Measurements from ENCODE around the gene FEM1B.

The FEM1B gene

GRCh38 chr15:68326711-68327354 lies 49.3 kb downstream of the FEM1B start:
- no peak for DNase-seq (ENCODE audit: low read depth in 2 of 2)

DNA sequence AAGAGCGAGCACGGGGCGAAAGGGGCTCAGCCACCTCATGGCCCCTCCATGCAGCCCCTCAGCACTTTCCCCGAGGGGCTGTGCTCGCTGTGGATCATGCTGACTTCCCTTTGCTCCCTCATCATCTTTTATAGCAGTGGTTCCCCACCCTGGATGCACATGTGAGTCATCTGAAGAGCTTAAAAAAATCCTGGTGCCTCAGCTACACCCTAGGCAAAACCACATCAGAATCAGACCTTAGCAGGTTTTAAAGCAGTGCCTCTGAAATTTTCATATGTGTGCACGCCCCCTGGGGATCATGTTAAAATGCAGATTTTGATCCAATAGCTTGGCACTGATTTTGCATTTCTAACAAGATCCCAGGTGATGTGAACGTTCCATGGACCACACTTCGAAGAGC lies 50.9 kb downstream of the FEM1B start:
- DNase-seq (ENCODE audit: low read depth in 2 of 2): no peak

GRCh38 chr15:68328964-68329363 lies 51.4 kb downstream of the FEM1B start:
- DNase-seq (ENCODE audit: low read depth in 2 of 2): no peak

GRCh38 chr15:68330416-68330815 lies 52.9 kb downstream of the FEM1B start:
- DNase-seq (ENCODE audit: low read depth in 2 of 2): no peak

DNA sequence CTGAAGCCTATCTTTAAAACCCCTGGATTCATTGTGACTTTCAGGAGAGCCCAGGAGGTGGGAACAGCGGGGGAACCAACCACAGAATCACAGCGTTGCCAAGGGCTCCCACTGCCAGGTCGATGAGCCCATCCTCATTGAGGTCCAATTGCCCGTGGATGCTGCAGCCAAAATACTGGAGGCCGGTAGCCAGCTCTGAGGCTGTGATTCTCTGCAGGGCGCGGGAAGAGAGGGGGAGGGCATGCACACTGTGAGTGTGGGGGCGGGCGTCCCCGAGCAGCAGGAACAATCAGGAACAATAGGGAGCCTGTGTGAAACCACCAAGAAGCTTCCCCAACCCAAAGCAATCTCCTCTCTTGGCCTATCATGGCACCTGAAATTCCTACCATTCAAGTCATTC lies 53.4 kb downstream of the FEM1B start:
- DNase-seq (ENCODE audit: low read depth in 2 of 2): no peak

- no peak for DNase-seq (ENCODE audit: low read depth in 2 of 2)
These were observed 54.7 kb downstream of the FEM1B start for GRCh38 chr15:68332266-68332665.

GRCh38 chr15:68333775-68334470 lies 56.4 kb downstream of the FEM1B start:
- DNase-seq (ENCODE audit: low read depth in 2 of 2): no peak

DNA sequence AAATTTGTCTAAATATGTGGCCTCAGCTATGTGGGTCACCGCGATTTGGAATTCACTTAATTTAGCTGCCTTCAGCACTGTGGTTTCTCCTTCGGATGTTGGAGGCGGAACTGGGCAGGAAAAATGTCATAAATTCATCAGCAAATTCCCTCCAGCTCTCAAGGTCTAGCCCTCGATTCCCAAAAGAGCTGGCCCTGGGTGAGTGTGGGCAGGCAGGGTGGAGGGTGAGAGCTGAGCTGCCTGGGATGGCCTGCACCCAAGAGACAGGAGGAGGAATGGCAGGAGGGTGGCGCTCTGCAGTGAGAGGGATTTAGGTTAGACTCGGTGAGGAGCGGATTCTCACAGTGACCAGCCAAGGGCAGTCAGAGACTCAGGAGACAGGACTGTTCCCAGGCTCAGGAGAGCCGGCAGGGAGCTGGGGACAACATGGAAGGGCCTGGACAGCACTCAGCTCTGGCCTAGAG lies 57.1 kb downstream of the FEM1B start:
- DNase-seq (ENCODE audit: low read depth in 2 of 2): no peak

DNA sequence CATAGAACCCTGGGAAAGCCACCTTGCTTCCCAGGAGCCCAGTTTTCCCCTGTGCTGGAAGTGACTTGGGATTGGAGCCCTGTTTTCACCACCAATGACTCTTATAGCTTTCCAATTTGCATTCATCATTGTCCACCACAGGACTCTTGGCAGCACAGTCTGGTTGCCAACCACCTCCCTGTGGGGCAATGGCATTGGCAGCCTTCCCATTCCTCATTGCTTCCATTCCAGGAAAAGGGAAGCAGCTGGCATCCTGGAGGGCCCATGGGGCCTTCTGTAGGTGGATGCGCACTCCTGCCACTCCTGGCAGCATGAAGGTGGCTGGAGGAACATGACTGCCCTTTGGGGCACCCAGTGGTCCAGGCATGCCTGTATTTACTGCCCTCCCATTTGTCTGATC lies 57.7 kb downstream of the FEM1B start:
- DNase-seq (ENCODE audit: low read depth in 2 of 2): no peak

GRCh38 chr15:68335655-68336054 lies 58.1 kb downstream of the FEM1B start:
- no peak for DNase-seq (ENCODE audit: low read depth in 2 of 2)

DNA sequence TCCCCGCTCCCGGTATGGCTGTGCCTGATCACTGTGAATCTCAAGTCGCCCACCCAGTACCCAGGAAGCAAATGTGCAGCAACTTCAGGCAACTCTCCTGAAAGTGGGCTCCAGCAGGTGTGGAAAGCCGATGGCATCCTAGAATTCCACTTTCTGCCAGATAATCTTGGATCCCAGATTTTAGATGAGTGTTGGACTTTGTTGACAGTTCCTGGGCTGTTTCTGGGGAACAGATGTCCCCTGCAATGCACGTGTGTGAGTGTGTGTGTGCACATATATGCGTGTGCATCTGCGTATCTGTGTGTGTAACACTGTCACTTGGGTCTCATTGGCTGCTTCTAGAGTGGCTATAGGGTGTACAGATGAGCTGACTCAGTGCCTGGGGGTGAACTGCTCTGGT lies 59.0 kb downstream of the FEM1B start:
- no peak for DNase-seq (ENCODE audit: low read depth in 2 of 2)

- no peak for DNase-seq (ENCODE audit: low read depth in 2 of 2)
These were observed 60.3 kb downstream of the FEM1B start for GRCh38 chr15:68337826-68338225.

- no peak for DNase-seq (ENCODE audit: low read depth in 2 of 2)
These were observed 61.9 kb downstream of the FEM1B start for GRCh38 chr15:68339481-68339880.

DNA sequence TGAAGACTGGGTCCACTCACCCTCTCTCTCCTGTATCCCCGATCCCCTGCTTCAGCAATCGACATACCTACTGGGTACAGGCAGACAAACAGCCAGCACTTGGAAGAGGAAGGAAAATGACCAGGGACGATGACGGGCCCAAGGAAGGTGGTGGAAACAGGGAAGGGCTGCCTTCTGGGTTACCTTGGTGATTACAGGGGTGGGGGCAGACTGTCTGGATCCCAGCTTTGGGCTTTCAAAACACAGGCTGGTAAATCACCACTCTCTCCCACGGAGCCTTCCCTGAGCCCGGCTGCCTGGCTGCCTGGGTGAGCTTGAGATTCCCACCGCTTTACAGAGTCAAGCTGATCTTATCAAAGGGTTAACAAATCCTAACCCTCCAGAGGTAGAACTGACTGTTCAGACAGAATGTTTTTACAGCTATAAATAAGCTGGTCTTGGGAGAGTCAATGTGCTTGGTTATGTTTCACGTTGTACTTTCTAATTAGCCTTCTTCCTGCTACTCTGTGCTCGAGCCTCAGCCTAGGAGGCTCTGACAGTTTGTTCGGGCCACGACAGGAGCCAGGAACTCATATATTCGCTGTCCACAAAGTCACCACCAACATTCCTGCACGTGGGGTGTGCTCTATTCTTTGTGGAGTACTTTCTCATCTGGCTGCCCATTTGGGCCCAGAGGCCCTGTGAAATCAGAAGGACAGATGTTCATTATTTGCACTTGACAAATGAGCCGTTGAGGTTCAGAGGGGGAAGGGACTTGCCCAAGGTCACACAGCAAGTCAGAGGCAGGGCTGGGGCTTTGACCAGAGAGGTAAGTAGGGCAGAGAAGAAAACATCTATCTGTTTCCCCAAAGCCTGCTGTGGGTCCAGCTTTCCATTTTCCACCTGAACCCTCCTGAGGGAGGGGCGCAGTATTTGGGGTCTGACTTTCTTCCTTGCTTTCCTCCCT lies 63.5 kb downstream of the FEM1B start:
- no peak for DNase-seq (ENCODE audit: low read depth in 2 of 2)

DNA sequence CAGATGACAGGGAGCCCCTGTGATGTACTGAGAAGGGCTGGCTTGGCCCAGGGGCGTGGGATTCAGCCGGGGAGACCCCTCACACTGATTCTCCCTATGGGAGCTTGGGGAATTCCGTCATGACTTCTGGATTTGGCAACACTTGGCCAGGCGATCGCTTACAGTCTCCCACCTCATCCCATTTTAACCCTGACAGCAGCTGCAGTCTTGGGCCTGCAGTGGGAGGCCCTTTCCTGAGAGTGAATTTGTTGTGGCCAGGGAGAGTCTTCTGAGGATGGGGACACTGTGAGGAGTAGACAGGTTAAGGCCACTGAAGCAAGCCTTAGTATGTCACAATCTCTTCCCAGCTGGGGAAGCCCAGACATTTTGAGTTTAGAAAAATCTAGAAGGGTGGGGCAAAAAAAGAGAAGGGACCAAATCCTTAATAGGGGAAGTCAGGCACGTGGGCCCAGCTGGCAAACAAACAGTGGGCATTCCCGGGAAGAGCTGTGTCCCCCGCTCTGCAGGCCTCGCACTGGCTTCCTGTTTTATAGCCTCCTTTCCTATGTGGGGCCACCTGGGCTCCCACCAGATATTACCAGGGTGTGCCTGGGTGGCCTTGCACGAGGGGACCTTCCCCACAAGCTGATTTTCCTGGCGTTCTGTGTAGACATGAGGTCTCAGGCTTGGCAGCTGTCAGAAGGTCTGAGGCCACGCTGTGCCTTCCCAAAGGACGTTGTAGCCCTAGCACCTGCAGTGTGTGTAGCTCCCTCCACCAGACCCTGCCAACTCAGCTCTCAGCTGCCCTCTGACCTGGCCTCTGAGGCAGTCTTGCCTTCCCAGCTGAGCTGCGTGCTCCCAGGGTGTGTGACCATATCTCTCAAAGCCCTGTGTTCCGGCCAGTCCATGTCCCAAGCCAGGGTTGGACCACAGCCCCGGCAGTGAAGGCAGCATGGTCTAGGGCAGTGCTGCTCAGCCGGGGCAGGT lies 64.5 kb downstream of the FEM1B start:
- no peak for DNase-seq (ENCODE audit: low read depth in 2 of 2)

- DNase-seq (ENCODE audit: low read depth in 2 of 2): no peak
These were observed 66.2 kb downstream of the FEM1B start for GRCh38 chr15:68343579-68344225.

DNA sequence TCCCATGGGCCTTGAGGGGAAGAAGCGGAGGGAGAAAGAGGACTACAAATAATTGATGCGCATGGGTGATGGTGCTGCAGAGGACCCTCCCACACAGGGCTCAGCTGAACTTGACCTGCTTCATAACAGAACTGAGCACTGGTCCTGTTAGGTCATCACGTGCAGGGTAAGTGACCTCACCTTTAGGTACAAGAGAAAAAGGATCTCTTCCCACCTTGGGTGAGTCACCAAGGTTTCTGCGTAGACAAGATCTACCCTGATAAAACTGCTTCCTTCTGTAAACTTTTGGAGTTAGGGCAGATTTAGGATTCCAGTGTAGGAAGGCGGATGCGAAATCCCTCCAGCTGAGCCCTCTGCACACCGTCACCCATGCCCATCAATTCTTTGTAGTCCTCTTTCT lies 67.1 kb downstream of the FEM1B start:
- no peak for DNase-seq (ENCODE audit: low read depth in 2 of 2)

All from stimulated activated CD8-positive, alpha-beta memory T cell treated with anti-CD3 and anti-CD28 coated beads, Interleukin-2, amount 100 ng/mL, for 48 hours (primary cell).